ENCODE data around the gene SRPK2. TPM values are rescaled to one million over a fixed set of nuclear protein-coding genes. Genes with fewer than 3 reads are reported as not detected.
A peak's percentile ranks its signal among the peaks of the same experiment; 100 is the strongest.

Gene SRPK2
- polyA plus RNA-seq, 4 donors = 12.2 to 24.7 (median 14.1) TPM

GRCh38 chr7:105210721-105211205 is 178.0 kb downstream of the SRPK2 start:
- H3K9me3 ChIP-seq (ENCODE audit: control insufficient read depth in 2 of 2, insufficient read depth in 1 of 2, low read depth in 1 of 2, low read length in 1 of 2) = no peaks in the 10 kb centered on the region
- no peak overlapping the region for H3K4me3 ChIP-seq (ENCODE audit: low read depth in 1 of 3, low read length in 3 of 3)
- H3K27me3 ChIP-seq (ENCODE audit: control insufficient read depth in 3 of 3, insufficient read depth in 3 of 3, low read length in 3 of 3) = no peaks in the 10 kb centered on the region
- FAIRE-seq (no peak), DNase-seq (peak in 1 of 2 donors; percentile 60)
- WGBS, 3 donors = 45 to 52% (median 48%) methylated on average over 5 of the region's 5 CpGs
- peaks cover 0 to 3% (median 0%) of the 10 kb centered on the region in 3 donors for H3K4me1 ChIP-seq (ENCODE audit: control insufficient read depth in 3 of 3, insufficient read depth in 2 of 3, low read depth in 1 of 3, low read length in 2 of 3)
- no peaks in the 10 kb centered on the region for H3K36me3 ChIP-seq (ENCODE audit: control insufficient read depth in 3 of 3, insufficient read depth in 2 of 3, low read depth in 1 of 3, low read length in 3 of 3)
- H3K27ac ChIP-seq (ENCODE audit: low read depth in 1 of 3, low read length in 2 of 3) = peak overlapping the region in 1 of 3 donors; percentile 68

- no peak for DNase-seq
- H3K36me3 ChIP-seq (ENCODE audit: control insufficient read depth in 3 of 3, insufficient read depth in 2 of 3, low read depth in 1 of 3, low read length in 3 of 3) = no peaks in the 10 kb centered on the region
- no peak overlapping the region for H3K4me3 ChIP-seq (ENCODE audit: low read depth in 1 of 3, low read length in 3 of 3)
- H3K4me1 ChIP-seq (ENCODE audit: control insufficient read depth in 3 of 3, insufficient read depth in 2 of 3, low read depth in 1 of 3, low read length in 2 of 3) = peaks cover 0 to 3% (median 0%) of the 10 kb centered on the region in 3 donors
- no peaks in the 10 kb centered on the region for H3K9me3 ChIP-seq (ENCODE audit: control insufficient read depth in 2 of 2, insufficient read depth in 1 of 2, low read depth in 1 of 2, low read length in 1 of 2)
- H3K27me3 ChIP-seq (ENCODE audit: control insufficient read depth in 3 of 3, insufficient read depth in 3 of 3, low read length in 3 of 3) = no peaks in the 10 kb centered on the region
- FAIRE-seq = no peak
- H3K27ac ChIP-seq (ENCODE audit: low read depth in 1 of 3, low read length in 2 of 3) = no peak overlapping the region
- WGBS, 3 donors = 61 to 92% (median 65%) methylated on average over 3 of the region's 3 CpGs
Measured at GRCh38 chr7:105209870-105210269, 178.9 kb downstream of the SRPK2 start.

GRCh38 chr7:105209433-105209832 is 179.3 kb downstream of the SRPK2 start:
- no peak for FAIRE-seq
- H3K36me3 ChIP-seq (ENCODE audit: control insufficient read depth in 3 of 3, insufficient read depth in 2 of 3, low read depth in 1 of 3, low read length in 3 of 3) = no peaks in the 10 kb centered on the region
- peaks cover 0 to 3% (median 0%) of the 10 kb centered on the region in 3 donors for H3K4me1 ChIP-seq (ENCODE audit: control insufficient read depth in 3 of 3, insufficient read depth in 2 of 3, low read depth in 1 of 3, low read length in 2 of 3)
- H3K27me3 ChIP-seq (ENCODE audit: control insufficient read depth in 3 of 3, insufficient read depth in 3 of 3, low read length in 3 of 3) = no peaks in the 10 kb centered on the region
- H3K9me3 ChIP-seq (ENCODE audit: control insufficient read depth in 2 of 2, insufficient read depth in 1 of 2, low read depth in 1 of 2, low read length in 1 of 2) = no peaks in the 10 kb centered on the region
- WGBS, 3 donors = 72 to 95% (median 85%) methylated on average over 1 of the region's 1 CpG
- DNase-seq = no peak
- H3K4me3 ChIP-seq (ENCODE audit: low read depth in 1 of 3, low read length in 3 of 3) = no peak overlapping the region
- H3K27ac ChIP-seq (ENCODE audit: low read depth in 1 of 3, low read length in 2 of 3) = no peak overlapping the region

- Histone ChIP-seq H3K36me3 (ENCODE audit: control insufficient read depth in 3 of 3, insufficient read depth in 2 of 3, low read depth in 1 of 3, low read length in 3 of 3) (peaks cover 0 to 4% (median 0%) of the 10 kb centered on the region in 3 donors), H3K27ac (ENCODE audit: low read depth in 1 of 3, low read length in 2 of 3) (no peak overlapping the region), H3K9me3 (ENCODE audit: control insufficient read depth in 2 of 2, insufficient read depth in 1 of 2, low read depth in 1 of 2, low read length in 1 of 2) (no peaks in the 10 kb centered on the region), H3K27me3 (ENCODE audit: control insufficient read depth in 3 of 3, insufficient read depth in 3 of 3, low read length in 3 of 3) (no peaks in the 10 kb centered on the region), H3K4me1 (ENCODE audit: control insufficient read depth in 3 of 3, insufficient read depth in 2 of 3, low read depth in 1 of 3, low read length in 2 of 3) (peaks cover 0 to 3% (median 0%) of the 10 kb centered on the region in 3 donors), H3K4me3 (ENCODE audit: low read depth in 1 of 3, low read length in 3 of 3) (no peak overlapping the region)
- WGBS, 3 donors = 94 to 98% (median 96%) methylated on average over 2 of the region's 2 CpGs
- DNase-seq (no peak), FAIRE-seq (no peak)
Measured at GRCh38 chr7:105206985-105207384, 181.7 kb downstream of the SRPK2 start.

GRCh38 chr7:105205592-105206237 is 183.0 kb downstream of the SRPK2 start:
- no peak for FAIRE-seq
- peaks cover 0 to 3% (median 0%) of the 10 kb centered on the region in 3 donors for H3K4me1 ChIP-seq (ENCODE audit: control insufficient read depth in 3 of 3, insufficient read depth in 2 of 3, low read depth in 1 of 3, low read length in 2 of 3)
- no peak overlapping the region for H3K4me3 ChIP-seq (ENCODE audit: low read depth in 1 of 3, low read length in 3 of 3)
- no peak overlapping the region for H3K27ac ChIP-seq (ENCODE audit: low read depth in 1 of 3, low read length in 2 of 3)
- WGBS, 3 donors = 81 to 90% (median 82%) methylated on average over 7 of the region's 7 CpGs
- H3K27me3 ChIP-seq (ENCODE audit: control insufficient read depth in 3 of 3, insufficient read depth in 3 of 3, low read length in 3 of 3) = no peaks in the 10 kb centered on the region
- H3K9me3 ChIP-seq (ENCODE audit: control insufficient read depth in 2 of 2, insufficient read depth in 1 of 2, low read depth in 1 of 2, low read length in 1 of 2) = no peaks in the 10 kb centered on the region
- DNase-seq = no peak
- peaks cover 0 to 7% (median 3%) of the 10 kb centered on the region in 3 donors for H3K36me3 ChIP-seq (ENCODE audit: control insufficient read depth in 3 of 3, insufficient read depth in 2 of 3, low read depth in 1 of 3, low read length in 3 of 3)

- Histone ChIP-seq H3K4me1 (ENCODE audit: control insufficient read depth in 3 of 3, insufficient read depth in 2 of 3, low read depth in 1 of 3, low read length in 2 of 3) (no peaks in the 10 kb centered on the region), H3K36me3 (ENCODE audit: control insufficient read depth in 3 of 3, insufficient read depth in 2 of 3, low read depth in 1 of 3, low read length in 3 of 3) (peaks cover 0 to 11% (median 3%) of the 10 kb centered on the region in 3 donors), H3K27ac (ENCODE audit: low read depth in 1 of 3, low read length in 2 of 3) (no peak overlapping the region), H3K27me3 (ENCODE audit: control insufficient read depth in 3 of 3, insufficient read depth in 3 of 3, low read length in 3 of 3) (no peaks in the 10 kb centered on the region), H3K9me3 (ENCODE audit: control insufficient read depth in 2 of 2, insufficient read depth in 1 of 2, low read depth in 1 of 2, low read length in 1 of 2) (no peaks in the 10 kb centered on the region), H3K4me3 (ENCODE audit: low read depth in 1 of 3, low read length in 3 of 3) (no peak overlapping the region)
- DNase-seq (no peak), FAIRE-seq (no peak)
- WGBS, 3 donors = 95 to 98% (median 95%) methylated on average over 2 of the region's 2 CpGs
Measured at GRCh38 chr7:105204953-105205352, 183.8 kb downstream of the SRPK2 start.

GRCh38 chr7:105204520-105204919 is 184.2 kb downstream of the SRPK2 start:
- Histone ChIP-seq H3K4me3 (ENCODE audit: low read depth in 1 of 3, low read length in 3 of 3) (no peak overlapping the region), H3K27ac (ENCODE audit: low read depth in 1 of 3, low read length in 2 of 3) (no peak overlapping the region), H3K27me3 (ENCODE audit: control insufficient read depth in 3 of 3, insufficient read depth in 3 of 3, low read length in 3 of 3) (no peaks in the 10 kb centered on the region), H3K9me3 (ENCODE audit: control insufficient read depth in 2 of 2, insufficient read depth in 1 of 2, low read depth in 1 of 2, low read length in 1 of 2) (no peaks in the 10 kb centered on the region), H3K4me1 (ENCODE audit: control insufficient read depth in 3 of 3, insufficient read depth in 2 of 3, low read depth in 1 of 3, low read length in 2 of 3) (no peaks in the 10 kb centered on the region), H3K36me3 (ENCODE audit: control insufficient read depth in 3 of 3, insufficient read depth in 2 of 3, low read depth in 1 of 3, low read length in 3 of 3) (peaks cover 0 to 12% (median 3%) of the 10 kb centered on the region in 3 donors)
- 92 to 98% (median 93%) methylated on average over 8 to 9 of the region's 9 CpGs for WGBS, 3 donors
- no peak for DNase-seq
- FAIRE-seq = no peak

GRCh38 chr7:105202616-105203015 is 186.1 kb downstream of the SRPK2 start:
- H3K4me1 ChIP-seq (ENCODE audit: control insufficient read depth in 3 of 3, insufficient read depth in 2 of 3, low read depth in 1 of 3, low read length in 2 of 3) = no peaks in the 10 kb centered on the region
- H3K27ac ChIP-seq (ENCODE audit: low read depth in 1 of 3, low read length in 2 of 3) = no peak overlapping the region
- DNase-seq (no peak), FAIRE-seq (no peak)
- H3K36me3 ChIP-seq (ENCODE audit: control insufficient read depth in 3 of 3, insufficient read depth in 2 of 3, low read depth in 1 of 3, low read length in 3 of 3) = peaks cover 0 to 12% (median 3%) of the 10 kb centered on the region in 3 donors
- WGBS, 3 donors = 75 to 93% (median 91%) methylated on average over 3 of the region's 3 CpGs
- no peak overlapping the region for H3K4me3 ChIP-seq (ENCODE audit: low read depth in 1 of 3, low read length in 3 of 3)
- no peaks in the 10 kb centered on the region for H3K27me3 ChIP-seq (ENCODE audit: control insufficient read depth in 3 of 3, insufficient read depth in 3 of 3, low read length in 3 of 3)
- H3K9me3 ChIP-seq (ENCODE audit: control insufficient read depth in 2 of 2, insufficient read depth in 1 of 2, low read depth in 1 of 2, low read length in 1 of 2) = no peaks in the 10 kb centered on the region
